Inflammatory macrophage treated with lipopolysaccharide for 4 hours (primary cell): Measurements from ENCODE around the gene ADAMTSL4.
A peak's percentile ranks its signal among the peaks of the same experiment; 100 is the strongest.

Source experiments
- DNase-seq: peaks from one replicate; pipeline ENCODE4 v3.0.0-alpha.2; 2020

ADAMTSL4 gene

GRCh38 chr1:150535511-150536287, 13.5 kb upstream of the ADAMTSL4 start:
- DNase-seq: no peak

DNA sequence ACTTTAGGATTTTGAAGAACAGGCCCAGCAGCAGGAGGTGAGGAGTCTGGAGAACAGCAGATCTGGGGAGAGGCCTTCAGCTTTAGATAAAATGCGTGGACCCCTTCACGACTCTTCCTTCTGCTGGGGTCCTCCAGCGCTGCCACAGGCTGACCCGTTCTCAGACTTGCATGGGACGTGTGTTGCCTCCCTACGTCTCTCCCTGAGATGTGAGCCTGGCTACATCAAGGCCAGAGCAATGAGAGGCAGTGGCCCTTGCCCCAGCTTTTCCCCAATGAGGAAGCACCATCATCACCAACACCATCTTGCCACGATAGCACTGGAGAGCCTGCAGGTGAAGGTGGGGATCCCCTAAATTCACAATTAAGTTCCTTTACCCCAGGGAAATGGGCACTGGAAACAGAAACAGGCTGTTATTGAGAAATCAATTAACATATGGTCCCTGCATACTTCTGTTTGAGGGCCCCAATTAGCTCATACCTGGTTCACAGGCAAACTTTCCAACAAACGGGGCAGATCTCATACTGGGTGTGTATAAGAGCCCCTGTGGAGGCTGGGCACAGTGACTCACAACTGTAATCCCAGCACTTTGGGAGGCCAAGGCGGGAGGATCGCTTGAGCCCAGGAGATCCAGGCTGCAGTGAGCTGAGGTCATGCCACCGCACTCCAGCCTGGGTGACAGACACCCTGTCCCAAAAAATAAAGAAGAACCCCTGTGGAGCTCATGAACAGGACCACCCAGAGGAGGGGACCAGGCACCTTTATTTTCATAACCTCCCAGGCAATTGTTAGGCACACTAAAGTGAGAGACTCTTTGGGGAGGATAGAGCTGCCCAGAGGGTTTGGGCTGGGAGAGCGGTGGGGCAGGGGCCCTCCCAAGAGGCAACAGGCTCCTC, 12.1 kb upstream of the ADAMTSL4 start:
- DNase-seq: no peak

DNA sequence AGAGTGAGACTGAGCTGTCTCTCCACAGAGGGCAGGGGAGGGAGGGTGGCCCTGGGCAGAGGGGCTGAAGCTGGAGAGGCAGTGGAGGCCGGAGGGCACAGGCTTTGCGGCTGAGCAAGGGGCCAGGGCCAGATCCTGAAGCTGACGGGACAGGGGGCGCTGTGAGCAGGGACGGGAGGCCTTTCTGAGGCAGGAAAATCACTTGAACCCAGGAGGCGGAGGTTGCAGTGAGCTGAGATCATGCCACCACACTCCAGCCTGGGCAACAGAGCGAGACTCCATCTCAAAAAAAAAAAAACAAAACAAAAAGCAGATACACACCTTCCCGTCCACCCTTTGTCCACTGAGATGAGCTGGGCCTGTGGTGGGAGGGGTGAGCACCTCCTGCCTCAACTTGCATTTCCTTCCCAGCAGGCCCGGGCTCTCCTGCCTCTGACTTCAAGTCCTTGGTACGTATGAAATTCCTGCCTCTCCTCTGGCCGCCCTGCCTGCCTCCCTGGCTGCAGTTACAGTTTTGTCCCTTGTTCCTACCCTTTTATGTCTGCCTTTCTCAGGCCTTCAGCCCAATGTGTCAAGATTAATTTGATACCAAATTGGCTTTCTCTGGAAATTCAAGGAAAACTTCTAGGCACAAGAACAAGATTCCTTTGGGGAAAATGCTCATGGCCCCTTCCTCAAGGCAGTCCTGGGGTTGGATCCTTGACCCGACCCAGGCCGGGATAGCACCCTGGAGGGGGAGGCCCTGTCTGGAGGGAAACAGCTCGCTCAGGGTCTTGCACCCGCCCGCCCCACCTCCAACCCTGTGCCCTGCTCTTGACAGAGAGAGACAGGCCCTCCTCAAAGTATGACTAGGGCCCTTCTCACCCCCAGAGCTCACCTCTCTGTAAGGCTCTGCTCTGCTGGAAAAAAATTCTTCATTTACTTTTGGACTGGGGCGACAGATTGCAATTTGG, 11.2 kb upstream of the ADAMTSL4 start:
- no peak for DNase-seq

DNA sequence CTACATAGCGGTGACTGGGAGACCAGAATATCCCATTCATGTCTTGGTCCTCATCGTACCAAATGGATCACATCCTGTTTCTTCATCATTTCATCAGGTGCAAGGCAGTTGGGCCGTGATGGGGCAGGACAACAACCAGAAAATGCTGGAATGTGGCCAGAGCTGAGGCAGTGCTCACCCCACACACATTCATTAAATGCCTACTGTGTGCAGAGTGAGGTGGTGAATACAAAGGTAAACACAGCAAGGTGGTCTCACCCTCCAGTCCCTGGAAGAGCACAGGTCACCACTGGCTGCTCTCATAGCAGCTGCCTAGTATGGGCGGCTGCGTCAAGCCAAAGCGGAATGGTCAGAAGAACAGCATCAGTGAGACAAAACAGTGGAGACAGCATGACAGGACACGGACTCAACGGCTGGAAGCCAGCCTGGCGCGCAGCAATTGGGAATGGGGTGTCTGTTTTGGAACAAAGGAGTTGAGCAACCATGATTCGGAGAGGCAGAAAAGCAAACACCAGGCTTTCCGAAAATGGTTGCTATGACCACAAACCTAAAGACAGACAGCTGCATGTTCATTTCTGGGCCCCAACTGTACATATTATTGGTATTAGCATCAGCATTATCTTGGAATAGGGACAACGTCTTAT, 5.6 kb upstream of the ADAMTSL4 start:
- DNase-seq: no peak

GRCh38 chr1:150544204-150544603, 5.0 kb upstream of the ADAMTSL4 start:
- DNase-seq: no peak

DNA sequence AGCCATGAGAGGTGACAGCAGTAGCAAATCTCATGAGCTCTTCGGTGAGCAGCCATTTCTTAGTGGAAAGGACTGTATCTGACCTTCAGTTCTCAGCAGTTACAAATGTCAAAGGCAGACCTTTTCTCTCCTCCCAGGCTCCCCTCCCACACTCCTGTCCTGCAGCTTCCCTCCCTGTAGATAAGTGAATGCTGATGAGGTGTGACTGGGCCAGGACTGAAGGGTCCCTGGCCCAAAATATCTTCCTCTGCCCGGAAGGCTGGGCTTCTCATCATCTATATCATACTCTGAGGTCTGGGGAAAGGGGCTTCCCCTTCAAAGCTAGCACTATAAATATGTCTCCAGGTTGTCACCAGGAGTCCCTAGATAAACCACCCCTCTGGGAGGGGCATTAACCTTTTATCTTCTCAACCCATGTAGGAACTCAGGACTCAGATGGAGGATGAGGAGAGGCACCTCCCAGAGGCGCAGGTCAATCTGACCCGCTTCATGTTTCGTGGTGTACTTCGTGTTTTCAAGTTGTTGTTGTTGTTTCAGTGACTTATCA, 3.6 kb upstream of the ADAMTSL4 start:
- DNase-seq: no peak

DNA sequence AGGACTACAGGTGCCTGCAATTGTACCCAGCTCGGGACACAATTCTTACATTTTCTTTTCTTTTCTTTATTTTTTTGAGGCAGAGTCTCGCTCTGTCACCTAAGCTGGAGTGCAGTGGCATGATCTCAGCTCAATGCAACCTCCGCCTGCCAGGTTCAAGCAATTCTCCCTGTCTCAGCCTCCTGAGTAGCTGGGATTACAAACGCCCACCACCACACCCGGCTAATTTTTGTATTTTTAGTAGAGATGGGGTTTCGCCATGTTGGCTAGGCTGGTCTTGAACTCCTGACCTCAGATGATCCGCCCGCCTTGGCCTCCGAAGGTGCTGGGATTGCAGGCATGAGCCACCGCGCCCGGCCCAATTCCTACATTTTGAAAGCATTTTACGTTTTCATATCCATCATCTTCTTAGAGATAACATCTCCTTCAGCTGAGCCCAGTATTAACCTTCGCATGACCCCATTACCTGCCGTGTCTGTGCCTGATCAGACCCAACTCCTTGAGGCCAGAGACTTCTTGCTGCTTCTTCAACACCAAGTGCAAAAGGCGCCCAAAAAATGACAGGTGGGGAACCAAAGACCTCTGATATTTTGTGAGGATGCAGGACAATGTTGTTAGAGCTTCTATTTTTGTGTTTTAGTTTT, 2.8 kb upstream of the ADAMTSL4 start:
- no peak for DNase-seq

- no peak for DNase-seq
Observed at GRCh38 chr1:150548324-150548631, 930 bp upstream of the ADAMTSL4 start.

DNA sequence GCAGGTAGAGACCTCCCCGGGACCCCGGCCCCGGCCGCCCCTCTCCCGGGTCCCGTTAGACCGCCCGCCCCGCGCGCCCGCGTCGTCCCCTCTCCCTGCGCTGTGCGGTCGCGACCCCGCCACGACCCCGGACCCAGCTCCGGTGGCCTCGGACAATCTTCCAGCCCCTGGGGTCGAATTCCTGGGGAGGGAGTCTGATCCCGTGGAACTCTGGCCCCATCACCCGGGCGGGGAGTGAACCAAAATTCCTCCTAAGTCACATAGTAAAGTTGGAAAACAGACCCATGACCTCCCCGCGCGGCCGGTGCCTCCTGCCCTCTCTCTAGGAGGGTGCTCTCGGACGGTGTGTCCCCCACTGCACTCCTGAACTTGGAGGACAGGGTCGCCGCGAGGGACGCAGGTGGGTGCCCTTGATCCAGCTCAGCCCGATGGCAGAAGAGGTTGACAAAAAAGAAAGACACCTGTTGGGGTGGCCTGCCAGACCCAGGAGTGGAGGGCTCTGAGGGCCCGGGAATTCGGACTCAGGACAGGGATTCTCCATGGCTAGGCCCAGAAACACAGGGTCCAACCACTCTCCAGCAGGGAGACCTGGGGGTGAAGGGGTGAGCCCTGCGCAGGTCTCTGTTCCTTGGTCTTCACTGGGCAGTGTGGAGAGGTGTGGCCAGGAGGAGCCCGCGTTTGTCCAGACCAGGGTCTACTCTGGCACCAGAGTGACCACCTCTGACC, 451 bp downstream of the ADAMTSL4 start:
- no peak for DNase-seq

DNA sequence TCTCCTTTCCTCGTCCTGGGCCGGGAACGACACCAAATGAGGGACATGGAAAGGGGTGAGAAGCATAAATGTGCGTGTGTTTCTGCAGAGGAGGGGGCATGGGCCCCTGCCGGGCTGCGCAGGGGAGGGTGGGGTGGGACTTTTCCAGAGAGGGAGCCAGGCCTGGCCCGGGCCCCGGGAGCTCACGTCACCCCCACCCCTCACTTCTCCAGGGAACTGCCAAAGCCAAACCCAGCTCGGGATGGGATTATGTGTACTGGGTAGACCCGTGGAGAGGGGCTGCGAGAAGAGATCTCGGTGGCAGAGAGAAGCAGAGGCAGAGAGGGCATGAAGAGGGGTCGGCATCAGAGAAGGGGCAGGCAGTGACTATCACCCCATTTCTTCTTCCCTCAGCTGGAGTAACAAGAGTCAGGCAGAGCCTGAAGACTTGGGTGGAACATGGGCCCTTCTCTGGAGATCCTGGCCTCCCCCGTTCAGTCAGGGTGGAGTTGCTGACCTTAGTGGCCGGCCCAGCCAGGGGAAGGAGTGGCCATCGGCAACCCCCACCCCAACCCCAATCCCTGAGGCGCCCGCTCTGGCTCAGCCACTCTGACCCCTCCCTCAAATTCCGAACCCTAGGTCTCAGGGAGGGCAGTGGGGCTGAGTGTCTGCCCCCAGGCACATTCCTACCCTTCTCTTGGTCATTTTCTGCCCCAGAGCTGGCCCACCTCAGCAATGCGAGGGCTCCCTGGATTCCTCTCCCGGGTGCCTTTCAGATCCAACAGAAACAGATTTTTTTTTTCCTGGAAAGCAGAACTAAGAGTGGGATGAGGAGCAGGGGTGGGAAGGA, 1.2 kb downstream of the ADAMTSL4 start:
- no peak for DNase-seq

DNA sequence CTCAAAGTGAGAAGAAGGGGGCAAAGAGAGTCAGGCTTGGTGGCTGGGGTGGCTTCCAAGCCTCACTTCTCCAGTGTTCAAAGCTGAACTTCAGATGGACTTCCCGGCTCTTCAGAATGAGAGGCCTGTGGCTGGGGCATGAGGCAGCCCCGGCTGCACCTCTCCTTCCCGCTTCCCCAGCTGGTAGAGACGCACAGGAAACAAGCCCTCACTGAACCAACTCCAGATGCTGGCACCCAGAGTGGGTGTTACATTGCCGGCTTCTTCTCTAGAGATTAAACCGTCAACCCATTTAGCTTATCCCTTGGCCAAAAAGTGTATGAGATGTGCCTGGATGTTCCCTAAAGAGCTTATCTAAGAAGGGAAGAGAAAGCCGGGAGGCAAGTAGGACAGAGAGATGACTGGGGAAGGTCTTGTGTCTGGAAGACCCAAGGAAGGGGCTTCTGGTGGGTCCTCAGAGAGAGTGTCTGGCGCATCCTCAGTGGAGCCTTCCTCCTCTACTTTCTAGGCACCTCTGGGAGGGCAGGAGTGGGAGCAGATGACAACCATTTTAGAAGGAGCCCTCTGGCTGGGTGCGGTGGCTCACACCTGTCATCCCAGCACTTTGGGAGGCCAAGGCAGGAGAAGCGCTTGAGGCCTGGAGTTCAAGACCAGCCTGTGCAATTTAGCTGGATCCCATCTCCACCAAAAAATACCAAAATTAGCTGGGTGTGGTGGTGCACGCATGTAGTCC, 2.0 kb downstream of the ADAMTSL4 start:
- DNase-seq: peak; percentile 51

DNA sequence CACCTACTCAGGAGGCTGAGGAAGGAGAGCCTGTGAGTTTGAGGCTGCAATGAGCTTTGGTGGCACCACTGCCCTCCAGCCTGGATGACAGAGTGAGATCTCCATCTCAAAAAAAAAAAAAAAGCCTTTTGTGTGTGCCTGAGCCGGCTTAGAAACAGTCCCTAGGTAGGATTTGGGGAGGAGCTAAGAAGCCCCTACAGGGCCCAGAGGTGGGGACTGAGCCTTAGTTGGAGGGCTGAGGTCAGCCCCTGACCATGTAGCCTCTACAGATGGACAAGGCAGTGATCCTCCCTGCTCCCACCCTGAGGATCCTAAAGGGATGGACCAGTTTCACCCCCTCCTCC, 2.5 kb downstream of the ADAMTSL4 start:
- no peak for DNase-seq

- peak; percentile 94 for DNase-seq
Observed at GRCh38 chr1:150552128-150552910, 3.1 kb downstream of the ADAMTSL4 start.

- no peak for DNase-seq
Observed at GRCh38 chr1:150552911-150553289, 3.7 kb downstream of the ADAMTSL4 start.

DNA sequence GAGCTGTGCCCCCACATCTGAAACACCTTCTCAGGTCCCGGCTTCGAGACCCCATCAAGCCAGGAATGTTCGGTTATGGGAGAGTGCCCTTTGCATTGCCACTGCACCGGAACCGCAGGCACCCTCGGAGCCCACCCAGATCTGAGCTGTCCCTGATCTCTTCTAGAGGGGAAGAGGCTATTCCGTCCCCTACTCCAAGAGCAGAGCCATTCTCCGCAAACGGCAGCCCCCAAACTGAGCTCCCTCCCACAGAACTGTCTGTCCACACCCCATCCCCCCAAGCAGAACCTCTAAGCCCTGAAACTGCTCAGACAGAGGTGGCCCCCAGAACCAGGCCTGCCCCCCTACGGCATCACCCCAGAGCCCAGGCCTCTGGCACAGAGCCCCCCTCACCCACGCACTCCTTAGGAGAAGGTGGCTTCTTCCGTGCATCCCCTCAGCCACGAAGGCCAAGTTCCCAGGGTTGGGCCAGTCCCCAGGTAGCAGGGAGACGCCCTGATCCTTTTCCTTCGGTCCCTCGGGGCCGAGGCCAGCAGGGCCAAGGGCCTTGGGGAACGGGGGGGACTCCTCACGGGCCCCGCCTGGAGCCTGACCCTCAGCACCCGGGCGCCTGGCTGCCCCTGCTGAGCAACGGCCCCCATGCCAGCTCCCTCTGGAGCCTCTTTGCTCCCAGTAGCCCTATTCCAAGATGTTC, 4.3 kb downstream of the ADAMTSL4 start:
- DNase-seq: no peak

DNA sequence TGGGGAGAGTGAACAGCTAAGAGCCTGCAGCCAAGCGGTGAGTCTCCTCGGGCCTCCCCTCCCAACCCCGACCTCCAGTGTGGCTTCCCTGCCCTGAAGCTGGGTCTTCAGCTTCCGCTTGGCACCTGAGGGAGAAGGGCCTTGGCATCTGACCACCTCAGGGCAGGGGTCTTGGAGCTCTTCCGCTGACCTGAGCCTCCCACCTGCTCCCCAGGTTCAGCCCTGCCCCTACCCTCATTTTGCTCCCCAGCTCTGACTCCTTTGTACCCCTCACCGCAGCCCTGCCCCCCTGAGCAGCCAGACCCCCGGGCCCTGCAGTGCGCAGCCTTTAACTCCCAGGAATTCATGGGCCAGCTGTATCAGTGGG, 4.9 kb downstream of the ADAMTSL4 start:
- no peak for DNase-seq

DNA sequence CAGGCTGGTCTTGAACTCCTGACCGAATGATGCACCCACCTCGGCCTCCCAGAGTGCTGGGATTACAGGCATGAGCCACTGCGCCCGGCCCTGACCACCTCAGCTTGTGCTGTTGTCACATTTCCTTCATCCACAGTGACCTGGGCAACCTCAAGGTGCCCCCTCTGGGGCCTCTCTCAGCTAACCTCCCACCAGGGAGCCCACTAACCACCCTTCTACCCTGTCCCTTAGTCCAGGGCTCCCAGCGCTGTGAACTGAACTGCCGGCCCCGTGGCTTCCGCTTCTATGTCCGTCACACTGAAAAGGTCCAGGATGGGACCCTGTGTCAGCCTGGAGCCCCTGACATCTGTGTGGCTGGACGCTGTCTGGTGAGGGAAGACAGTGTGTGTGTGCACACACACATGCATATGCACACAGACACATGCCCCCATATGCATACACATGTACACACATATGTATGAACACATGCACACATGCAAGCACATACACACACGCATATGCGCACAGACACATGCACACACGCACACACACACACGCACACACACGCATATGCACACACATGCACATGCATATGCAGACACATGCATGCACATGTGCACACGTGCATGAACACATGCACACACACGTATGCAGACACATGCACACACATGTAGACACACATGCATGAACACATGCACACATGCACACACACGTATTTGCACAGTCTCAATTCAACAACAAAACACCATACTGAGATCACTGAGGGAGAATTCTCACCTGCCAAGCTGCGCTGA, 6.2 kb downstream of the ADAMTSL4 start:
- no peak for DNase-seq
